Right lung (tissue), 5 donors: ENCODE results near the gene CRYGS. TPM values are rescaled to one million over a fixed set of nuclear protein-coding genes. Genes with fewer than 3 reads are reported as not detected.
"Not testable (repeated sequence)": the region's sequence is repeated elsewhere in the genome, so short reads cannot be mapped to it uniquely, and the experiment has no call there.

Experiments used
- DNase-seq, 2 donors: peaks; one replicate each; pipeline ENCODE4 v3.0.0-alpha.2; 2013
- polyA plus RNA-seq, 5 donors: library from polyadenylated mRNA; unstranded; fragments of 120-200 nt; gene quantifications; one replicate each; pipeline versions ENCODE4 v1.2.1 to v1.2.3, GENCODE V29; 2013; ENCODE audit warnings: inconsistent platforms in 1 of 5, low replicate concordance in 1 of 5; ENCODE audit not compliant: insufficient read length in 5 of 5, insufficient read depth in 1 of 5

CRYGS gene
- polyA plus RNA-seq, 5 donors, result 8.0 to 10.8 (median 10.4) TPM

DNA sequence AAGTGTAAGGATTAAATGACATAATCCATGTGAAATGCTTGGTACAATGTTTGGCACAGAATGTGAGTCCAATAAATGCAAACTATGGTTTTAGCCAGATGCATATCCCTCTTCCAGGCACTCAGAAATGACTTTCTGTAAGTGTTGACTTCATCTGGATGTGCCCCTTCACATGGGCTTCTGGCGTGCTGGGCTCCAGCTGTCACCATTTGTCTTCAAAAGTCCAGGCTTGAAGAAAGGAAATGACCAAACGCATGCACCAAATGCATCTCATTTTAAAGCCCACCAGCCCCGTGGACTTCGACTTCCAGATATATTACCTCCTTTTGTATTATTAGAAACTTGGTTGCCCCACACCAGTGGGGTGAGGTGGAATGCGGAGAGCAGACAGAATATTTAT lies 23.7 kb downstream of the CRYGS start:
- no peak for DNase-seq

DNA sequence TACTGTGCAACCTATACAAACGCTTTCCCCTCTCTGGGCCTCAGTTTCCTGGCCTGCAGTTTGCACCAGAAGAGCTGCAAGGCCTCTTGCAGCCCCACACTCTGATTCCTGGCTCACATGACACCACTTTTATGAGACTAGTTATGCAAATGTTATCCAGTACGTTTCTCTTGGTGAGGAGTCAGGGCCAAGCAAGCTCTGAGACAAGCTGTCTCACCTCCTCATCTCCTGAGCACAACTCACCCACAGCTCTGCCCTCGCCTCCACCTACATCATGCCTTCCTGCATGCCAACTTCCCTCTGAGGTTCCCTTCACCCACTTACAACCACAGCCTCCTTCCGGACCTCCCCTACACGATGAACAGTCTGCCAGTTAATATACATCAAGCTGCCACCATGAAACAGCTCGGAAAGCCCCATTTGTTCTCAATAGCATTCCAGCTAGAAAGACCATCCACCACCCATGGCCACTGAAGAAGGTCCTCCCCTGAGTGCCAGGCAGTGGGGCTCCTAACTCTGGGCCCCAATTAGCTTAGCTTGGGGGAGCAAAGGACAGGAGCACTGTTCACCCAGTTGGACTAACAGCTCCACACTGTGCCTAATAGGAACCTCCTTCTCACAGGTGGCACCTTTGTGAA lies 25.0 kb downstream of the CRYGS start:
- no peak for DNase-seq

DNA sequence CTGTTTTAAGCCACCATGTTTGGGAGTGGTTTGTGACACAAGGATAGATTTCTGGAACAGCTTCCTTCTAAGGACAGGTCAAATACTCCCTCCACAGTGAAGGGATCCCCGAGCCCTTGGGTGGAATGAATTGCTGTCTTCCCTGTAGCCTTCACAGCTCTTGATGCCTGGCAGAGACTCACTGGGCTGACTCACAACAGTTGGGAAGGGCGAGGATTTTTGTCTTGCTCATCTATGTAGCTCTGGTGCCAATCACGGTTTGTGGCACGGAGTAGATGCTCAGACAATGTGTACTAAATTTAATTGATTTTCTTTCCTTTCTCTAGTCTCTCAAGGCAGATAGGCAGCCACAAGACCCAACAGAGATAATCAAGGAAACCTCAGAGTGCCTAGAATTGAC lies 27.0 kb downstream of the CRYGS start:
- no peak for DNase-seq

DNA sequence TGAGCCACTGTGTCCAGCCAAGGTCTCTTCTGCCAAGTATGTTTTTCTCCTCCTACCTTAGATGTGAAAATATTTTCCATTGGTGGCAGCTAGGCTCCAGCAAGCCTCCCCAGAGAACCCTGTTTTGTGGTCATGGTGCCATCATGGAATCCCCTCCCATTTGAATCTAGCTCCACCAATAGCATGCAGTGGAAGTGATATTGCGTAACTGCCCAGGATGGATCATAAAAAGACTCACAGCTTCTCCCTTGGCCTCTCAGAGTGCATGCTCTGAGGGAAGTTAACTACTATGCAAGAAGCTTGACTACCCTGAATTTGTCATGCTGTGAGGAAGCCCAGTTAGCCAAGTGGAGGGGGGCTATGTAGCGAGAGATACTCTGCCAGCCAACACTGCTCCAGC lies 27.5 kb downstream of the CRYGS start:
- DNase-seq, result no peak

DNA sequence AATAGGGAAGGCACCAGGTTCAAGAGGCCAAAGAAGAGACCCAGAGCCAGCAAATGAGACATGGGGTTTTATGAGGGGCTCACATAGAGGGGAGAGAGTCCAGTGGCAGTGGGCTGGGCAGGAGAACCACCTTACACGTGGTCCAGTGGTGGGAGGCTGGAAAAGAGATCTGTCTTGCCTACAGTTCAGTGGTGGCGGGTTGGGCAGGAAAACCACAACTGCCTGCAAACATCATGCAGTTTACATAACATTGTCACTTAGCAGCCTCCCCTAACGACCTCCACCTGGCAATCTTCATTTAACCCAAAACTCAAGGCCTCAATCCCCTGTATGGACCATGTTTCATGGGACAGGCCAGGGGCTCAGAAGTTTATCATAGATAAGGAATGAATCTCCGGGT lies 29.1 kb downstream of the CRYGS start:
- no peak for DNase-seq

DNA sequence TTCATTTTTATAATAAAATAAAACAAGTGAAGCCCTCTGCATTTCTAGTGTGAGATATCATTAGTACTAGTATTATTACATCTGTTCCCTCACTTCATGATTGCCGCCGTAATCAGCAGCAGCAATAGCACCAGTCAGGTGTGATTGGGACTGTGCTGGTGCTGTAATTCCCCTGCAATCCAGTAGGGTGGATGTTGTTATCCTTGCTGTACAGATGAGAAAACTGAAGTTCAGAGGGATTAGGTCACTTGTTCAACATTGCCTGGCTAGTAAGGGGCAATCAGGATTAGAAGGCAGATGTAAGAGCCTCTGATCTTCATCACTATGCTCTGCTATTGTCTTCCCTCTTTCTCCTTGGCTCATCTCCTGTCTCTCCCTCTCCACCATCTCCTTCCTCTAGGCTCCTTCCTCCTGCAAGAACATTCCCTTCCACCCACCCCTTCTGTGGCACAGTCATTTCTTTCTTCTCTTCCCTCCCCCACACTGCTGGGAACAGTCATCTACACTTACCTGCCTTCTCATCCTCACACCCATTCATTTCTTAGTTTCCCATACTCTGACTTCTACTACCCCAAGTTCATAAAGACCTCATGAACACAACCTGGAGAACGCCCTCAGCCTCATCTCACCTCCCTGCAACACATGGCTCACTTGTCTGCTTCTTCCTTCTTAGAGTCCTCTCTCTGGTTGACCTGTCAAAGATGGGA lies 29.7 kb downstream of the CRYGS start:
- DNase-seq, result no peak

DNA sequence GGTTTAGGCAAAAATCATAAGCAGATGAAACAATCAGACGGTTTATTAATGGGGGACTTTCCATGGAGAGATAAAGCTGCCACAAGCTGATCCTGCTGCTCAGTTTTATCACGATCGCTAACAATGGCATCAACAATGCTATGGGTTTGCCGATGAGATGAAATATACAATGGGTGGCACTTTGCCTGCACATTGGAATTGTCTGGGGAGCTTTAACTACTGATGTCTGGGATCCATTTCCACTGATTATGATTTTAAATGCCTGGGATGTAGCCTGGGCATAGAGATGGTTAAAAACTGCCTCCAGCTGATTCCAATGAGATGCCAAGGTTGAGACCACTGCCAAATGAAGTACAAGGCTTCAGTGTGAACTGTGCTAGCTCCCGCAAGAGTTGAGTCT lies 30.8 kb downstream of the CRYGS start:
- no peak for DNase-seq

DNA sequence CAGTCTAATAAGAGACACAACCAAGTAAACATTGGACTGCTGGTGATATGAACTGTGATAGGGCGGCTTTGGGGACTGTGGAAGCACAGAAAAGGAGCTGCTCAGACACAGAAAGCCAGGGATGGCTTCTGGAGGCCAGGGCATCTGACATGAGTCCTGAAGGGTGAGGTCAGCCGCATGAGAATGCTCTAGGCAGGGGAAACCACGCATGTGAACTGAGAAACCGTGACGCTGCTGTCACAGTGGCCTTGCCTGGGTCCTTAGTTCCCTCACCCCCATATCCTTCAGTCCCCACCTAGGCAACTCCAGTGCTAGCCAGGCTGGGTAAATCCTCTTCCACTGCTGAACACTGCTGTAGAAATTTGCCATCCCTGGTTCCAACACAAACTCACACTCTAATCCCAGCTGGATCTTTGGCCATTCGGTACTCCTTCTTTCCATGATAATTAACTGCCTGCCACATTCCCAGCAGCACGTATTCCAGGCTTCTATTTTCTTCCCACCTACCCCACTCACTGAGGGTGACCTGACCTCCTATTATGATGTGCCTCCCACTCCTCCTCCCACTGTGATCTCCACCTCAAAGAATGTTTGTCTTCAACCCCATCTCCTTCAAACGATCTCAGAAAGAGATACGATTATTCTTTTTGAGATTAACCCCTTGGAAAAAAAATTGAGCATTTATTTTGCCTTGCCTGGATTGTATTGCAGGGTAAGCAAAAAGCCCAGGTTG lies 31.4 kb downstream of the CRYGS start:
- DNase-seq, result no peak

DNA sequence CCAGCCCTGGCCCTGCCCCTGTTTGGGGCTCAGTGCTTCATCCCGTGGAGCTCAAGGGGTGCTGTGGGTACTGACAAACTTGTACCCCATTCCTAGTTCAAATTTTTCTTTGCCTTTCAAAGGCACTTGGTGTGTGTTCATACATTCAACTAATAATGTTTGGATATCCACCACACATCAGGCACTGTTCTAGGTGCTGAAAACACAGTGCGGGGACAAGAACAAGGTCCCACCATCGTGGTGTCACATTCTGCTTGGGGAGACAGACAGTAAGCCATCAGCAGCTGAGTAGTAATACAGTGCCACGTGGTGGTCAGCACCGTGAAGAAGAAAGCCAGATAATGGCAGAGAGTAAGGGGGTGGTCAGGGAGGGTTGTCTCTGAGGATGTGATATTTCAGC lies 32.5 kb downstream of the CRYGS start:
- DNase-seq, result no peak

DNA sequence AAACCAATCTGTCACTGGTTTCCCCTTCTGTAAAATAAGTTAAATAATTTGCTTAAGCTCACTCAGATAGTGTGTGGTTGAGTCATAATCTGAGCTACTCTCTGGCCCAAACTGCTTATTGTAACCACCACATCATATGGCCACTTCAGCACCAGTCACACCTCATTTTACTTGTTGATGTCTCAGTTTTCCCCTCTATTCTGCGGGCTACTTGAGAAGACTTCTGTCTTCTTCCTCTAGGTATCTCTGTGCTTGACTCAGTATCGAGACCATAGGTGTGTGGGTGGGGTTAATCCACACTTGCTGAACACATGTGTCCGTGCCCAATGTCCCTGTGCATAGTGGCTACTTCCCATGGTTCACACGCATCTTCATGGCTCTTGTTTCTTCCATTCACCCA lies 32.9 kb downstream of the CRYGS start:
- no peak for DNase-seq

DNA sequence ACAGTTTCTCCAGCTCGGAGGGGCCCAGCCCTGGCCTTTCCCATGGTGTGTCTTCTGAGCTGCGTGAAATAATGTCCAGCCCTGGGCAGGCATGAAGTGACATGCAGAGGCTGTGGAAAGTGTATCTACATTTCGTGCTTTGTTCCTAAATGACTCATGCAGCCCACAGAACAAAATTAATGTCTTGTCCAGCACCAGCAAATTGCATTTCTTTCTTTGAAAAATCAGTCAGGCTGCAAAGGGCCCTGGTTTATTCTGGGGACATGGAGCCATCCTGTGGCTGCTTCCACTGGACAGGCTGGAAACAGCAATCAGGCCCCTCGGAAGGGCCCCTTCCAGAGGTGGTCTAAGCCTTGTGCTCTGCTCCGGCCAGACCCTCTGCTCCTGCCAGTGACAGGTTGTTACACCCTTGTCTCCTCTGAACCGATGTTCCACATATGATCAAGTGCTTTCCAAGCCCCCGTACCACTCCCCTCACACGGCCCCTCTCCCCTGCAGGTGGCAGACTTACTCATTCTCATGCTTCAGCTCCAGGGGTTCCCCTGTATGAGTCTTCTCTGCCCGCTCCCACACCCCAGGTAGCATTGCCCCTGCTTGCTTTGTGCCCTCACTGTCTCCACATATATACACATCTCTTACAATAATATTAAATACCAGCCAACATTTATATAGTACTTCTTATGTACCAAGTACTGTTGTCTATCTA lies 33.7 kb downstream of the CRYGS start:
- DNase-seq, result no peak

DNA sequence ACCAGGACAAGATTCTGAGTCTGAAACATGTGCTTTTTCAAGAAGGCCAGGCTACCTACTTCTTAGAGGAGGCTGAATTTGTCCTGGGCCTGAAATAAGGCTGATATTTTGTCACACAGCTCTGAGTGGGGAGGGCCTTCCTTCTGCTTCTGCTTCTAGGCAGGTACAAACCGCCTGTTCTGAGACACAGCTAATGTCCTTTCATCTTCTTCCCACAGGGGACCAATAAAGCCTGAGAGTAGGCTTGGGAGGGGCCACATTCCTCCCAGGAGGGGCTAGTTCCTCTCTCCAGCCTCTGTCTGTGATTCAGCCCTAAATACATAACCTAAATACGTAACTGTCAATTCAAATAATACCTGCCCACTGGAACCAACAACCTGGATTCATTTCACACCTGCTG lies 34.8 kb downstream of the CRYGS start:
- no peak for DNase-seq

DNA sequence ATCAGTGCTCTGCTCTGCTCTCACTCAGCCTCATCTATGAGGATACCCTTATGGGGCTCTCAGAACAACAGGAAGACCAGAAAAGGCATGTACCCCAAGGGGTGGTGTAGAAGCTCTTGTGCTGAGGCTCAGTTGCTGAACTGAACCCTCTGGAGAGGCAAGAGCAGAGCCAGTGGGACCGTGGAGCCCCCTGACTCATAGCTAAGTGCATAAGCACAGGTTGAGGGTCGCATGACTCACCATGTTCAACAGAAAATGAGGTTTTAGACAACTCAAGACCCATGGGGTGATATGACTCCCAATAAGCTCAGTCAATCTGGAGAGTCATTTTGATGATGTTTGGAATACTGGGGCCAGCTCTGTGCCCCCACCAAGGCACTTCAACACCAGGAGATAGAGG lies 37.3 kb downstream of the CRYGS start:
- no peak for DNase-seq

DNA sequence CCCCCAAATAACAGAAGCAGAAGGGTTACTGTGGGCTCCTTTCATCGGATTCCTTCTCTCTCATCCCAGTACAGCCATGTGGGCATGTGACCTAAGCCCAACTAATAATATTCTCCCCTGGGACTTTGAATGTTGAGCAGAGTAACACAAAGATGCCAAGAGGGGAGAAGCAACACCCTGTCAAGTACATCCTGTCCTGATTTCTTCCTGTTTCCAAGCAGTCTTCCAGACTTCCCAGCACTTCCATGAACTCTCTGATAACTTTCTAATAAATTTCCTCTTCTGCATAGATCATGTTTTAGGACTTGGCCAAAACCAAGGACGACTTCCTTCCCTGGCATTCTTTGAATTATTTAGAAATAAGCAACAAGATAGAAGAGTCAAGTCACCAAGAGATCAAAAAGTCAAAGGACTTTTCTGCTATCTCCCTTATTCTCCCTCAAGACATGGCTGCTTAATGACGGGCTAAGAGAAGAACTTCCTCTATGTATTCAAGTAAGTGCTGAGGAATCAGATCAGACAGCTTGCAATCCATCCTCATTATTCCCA lies 37.9 kb downstream of the CRYGS start:
- DNase-seq, result no peak

DNA sequence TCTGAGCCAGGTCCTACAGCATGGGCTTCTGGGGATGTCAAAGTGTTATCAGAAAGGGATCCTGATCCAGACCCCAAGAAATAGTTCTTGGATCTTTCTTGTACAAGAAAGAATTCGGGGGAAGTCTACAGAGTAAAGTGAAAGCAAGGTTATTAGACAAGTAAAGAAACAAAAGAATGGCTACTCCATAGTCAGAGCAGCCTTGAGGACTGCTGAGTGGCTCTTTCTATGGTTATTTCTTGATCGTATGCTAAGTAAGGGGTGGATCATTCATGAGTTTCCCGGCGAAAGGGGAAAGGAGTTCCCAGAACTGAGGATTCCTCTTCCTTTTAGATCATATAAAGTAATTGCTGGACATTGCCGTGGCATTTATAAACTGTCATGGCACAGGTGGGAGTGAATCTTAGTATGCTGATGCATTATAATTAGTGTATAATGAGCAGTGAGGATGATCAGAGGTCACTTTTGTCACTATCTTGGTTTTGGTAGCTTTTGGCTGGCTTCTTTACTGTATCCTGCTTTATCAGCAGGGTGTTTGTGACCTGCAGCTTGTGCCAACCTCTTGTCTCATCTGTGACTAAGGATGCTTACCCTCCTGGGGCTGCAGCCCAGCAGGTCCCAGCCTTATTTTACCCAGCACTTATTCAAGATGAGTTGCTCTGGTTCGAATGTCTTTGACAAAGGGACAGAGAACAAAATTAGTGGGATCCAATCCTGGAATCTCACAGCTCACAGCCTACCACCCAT lies 41.0 kb downstream of the CRYGS start:
- no peak for DNase-seq

DNA sequence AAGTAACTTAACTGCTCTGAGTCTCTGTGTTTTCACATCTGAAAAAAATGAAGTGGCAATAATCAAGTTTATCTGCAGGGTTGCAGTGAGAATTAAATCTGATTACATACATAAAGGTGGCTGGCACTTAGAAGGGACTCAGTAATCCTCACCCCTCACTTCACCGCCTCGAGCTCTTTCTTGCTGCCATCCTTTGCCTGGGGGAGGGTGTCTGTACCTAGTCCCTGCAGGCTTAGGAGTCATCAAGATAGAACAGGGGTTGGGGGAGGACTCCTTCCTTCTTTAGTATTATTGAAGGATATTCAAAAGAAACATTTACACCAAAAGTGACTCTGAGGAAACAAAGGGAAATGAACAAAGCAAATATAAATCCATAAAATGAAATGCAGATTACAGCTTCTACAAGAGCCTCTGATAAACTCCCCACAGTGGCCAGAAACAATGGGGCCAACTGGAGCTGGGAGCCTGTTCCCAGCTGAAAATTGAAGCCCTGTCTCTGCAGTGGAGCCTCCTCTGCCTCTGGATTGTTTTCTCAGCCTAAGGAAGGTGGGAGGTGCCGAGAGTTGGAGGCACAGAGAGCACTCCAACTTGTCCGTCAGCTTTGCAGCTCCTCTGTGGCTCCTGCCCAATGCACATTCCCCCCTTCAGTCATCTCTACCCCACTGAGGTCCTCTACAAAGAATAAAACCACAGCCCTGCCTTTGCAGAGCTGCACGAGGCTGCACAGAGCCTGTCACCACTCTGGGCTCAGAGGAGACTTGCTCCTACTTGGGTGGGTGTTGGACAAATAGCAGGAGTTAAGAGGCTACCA lies 41.8 kb downstream of the CRYGS start:
- DNase-seq, result no peak

DNA sequence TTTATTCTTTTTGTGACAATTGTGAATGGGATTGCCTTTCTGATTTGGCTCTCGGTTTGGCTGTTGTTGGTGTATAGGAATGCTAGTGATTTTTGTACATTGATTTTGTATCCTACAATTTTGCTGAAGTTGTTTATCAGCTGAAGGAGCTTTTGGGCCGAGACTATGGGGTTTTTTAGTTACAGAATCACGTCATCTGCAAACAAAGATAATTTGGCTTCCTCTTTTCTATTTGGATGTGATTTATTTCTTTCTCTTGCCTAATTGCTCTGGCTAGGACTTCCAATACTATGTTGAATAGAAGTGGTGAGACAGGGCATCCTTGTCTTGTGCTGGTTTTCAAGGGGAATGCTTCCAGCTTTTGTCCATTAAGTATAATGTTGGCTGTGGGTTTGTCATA lies 44.2 kb downstream of the CRYGS start:
- not testable (repeated sequence) for DNase-seq

DNA sequence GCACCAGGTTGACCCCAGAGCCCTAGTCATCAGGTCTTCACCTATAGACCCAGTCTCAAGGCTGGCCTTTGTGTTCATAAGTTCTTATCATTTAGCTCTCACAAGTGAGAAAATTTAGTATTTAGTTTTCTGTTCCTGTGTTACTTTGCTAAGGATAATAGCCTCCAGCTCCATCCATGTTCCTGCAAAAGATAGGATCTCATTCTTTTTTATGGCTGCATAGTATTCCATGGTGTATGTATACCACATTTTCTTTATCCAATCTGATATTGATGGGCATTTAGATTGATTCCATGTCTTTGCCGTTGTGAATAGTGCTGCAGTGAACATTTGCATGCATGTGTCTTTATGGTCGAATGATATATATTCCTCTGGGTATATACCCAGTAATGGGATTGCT lies 46.2 kb downstream of the CRYGS start:
- not testable (repeated sequence) for DNase-seq

DNA sequence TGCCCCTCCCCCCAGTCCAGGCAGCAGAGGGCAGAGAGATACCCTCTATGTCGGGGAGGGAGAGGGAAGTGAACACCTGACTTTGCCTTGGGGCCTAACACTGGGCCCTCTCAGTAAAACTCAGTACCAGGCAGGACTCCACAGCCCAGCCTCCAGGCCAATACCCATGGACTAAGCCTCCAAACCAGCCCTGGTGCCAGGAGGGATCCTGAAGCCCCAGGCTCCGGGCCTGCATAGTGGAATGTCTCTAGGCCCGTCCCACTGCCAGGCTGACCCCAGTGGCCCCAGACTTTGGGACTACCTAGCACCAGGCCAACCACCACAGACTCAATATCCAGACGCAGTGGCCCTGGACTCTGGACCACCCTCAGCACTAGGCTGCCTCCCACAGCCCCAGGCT lies 46.6 kb downstream of the CRYGS start:
- DNase-seq, result no peak

DNA sequence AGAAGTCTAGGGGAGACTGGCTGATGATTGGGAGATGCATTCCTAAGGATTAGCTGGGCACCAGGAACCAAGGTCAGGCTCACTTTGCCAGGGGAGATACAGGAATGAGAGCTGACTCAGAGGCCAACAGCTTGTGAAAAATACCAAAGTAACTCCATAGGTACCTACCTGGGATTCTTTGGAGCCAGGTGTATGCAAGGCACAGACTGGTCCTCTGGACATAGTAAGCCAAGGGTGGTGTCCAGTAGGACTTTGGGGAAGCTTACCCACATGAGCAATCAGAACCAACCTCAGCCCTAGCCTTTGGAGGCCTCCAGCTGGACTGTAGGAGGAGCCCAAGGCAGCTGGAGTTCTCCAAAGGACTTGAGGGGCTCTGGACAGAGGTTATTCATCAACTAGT lies 47.5 kb downstream of the CRYGS start:
- DNase-seq, result no peak

DNA sequence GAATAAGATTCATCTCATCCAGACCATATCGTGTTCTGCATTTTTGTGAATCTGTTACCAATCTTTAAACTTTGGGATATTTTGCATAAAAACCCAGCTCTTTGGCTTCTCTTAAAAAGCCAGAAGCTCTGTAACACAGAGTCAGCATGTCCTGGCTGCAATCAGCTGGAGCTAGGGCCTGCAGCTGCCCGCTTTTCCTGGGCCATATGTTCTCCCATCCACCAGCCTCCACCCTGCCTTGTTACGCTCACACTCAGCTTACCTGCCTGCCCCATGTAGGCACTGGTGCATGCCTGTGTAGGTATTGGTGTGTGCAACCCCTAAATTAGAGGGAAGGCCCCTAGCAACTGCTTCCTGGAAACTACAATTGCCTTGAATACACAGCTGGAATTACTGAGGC lies 48.2 kb downstream of the CRYGS start:
- DNase-seq, result no peak
